Measurements from ENCODE around the gene SETDB1.
"Not testable (repeated sequence)": the region's sequence is repeated elsewhere in the genome, so short reads cannot be mapped to it uniquely, and the experiment has no call there.

The SETDB1 gene

GRCh38 chr1:150928775-150929174, 2.6 kb downstream of the SETDB1 start:
- not testable (repeated sequence) for DNase-seq (ENCODE audit: low spot score)

- no peak for DNase-seq (ENCODE audit: low spot score)
These were observed 5.6 kb downstream of the SETDB1 start for GRCh38 chr1:150931773-150932172.

- DNase-seq (ENCODE audit: low spot score) = no peak
These were observed 18.7 kb downstream of the SETDB1 start for GRCh38 chr1:150944856-150945255.

- no peak for DNase-seq (ENCODE audit: low spot score)
These were observed 28.5 kb downstream of the SETDB1 start for GRCh38 chr1:150954708-150955107.

- no peak for DNase-seq (ENCODE audit: low spot score)
These were observed 29.1 kb downstream of the SETDB1 start for GRCh38 chr1:150955280-150955679.

GRCh38 chr1:150957666-150958065, 31.5 kb downstream of the SETDB1 start:
- DNase-seq (ENCODE audit: low spot score) = no peak

GRCh38 chr1:150960646-150961045, 34.5 kb downstream of the SETDB1 start:
- no peak for DNase-seq (ENCODE audit: low spot score)

GRCh38 chr1:150961756-150962155, 35.6 kb downstream of the SETDB1 start:
- DNase-seq (ENCODE audit: low spot score) = no peak

GRCh38 chr1:150963321-150964163, 37.4 kb downstream of the SETDB1 start:
- DNase-seq (ENCODE audit: low spot score) = no peak

- no peak for DNase-seq (ENCODE audit: low spot score)
These were observed 38.0 kb downstream of the SETDB1 start for GRCh38 chr1:150964164-150964489.

GRCh38 chr1:150965605-150966004, 39.4 kb downstream of the SETDB1 start:
- no peak for DNase-seq (ENCODE audit: low spot score)

- no peak for DNase-seq (ENCODE audit: low spot score)
These were observed 39.8 kb downstream of the SETDB1 start for GRCh38 chr1:150966011-150966410.

- DNase-seq (ENCODE audit: low spot score) = no peak
These were observed 41.8 kb downstream of the SETDB1 start for GRCh38 chr1:150967936-150968335.

- no peak for DNase-seq (ENCODE audit: low spot score)
These were observed 42.3 kb downstream of the SETDB1 start for GRCh38 chr1:150968491-150968890.

GRCh38 chr1:150969626-150970025, 43.5 kb downstream of the SETDB1 start:
- DNase-seq (ENCODE audit: low spot score) = no peak

- no peak for DNase-seq (ENCODE audit: low spot score)
These were observed 44.8 kb downstream of the SETDB1 start for GRCh38 chr1:150970808-150971582.

- no peak for DNase-seq (ENCODE audit: low spot score)
These were observed 45.6 kb downstream of the SETDB1 start for GRCh38 chr1:150971583-150972416.

- no peak for DNase-seq (ENCODE audit: low spot score)
These were observed 46.3 kb downstream of the SETDB1 start for GRCh38 chr1:150972417-150972940.

GRCh38 chr1:150973258-150973835, 47.2 kb downstream of the SETDB1 start:
- DNase-seq (ENCODE audit: low spot score) = no peak

- DNase-seq (ENCODE audit: low spot score) = no peak
These were observed 47.8 kb downstream of the SETDB1 start for GRCh38 chr1:150973836-150974579.

Measured in SK-N-DZ (cell line).